Stimulated activated CD4-positive, alpha-beta T cell treated with anti-CD3 and anti-CD28 coated beads, Interleukin-12 subunit alpha, Interleukin-12 subunit beta, amount 100 ng/mL, for 4 hours (primary cell): ENCODE results near the gene CAMSAP2.

Experiments used
- DNase-seq: peaks from one replicate; pipeline ENCODE4 v3.0.0-alpha.2; 2020

Gene CAMSAP2

DNA sequence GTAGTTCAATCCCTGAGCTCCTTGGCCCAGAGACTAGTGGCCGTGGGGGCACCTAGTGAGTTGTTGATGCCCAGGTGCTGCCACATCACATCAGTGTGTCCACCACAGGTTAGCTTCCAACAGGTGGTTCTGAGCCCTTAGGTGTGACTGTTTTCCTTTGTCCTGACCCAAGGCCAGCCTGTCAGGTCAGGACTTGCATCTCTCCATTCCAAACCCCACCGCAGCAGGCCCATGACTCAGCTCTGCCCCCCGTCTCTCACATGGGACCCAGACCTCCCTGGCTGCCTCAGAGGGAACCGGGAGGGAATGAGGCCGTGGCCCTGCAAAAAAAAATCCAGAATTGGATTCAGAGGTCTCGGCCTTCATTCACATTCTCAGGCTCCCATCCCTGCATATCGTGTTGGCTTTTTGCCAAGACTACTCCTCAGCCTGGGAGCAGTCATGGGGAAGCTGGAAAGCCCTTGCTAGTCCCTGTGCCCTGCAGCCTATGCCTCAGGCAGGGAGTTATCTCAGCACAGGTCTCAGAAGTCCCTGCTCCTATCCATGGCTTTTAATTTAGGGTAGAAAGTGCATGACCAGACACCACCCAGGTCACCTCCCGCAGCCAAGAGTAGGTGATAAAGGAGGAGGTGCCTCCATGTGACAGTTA, 163.2 kb downstream of the CAMSAP2 start:
- DNase-seq, result no peak

DNA sequence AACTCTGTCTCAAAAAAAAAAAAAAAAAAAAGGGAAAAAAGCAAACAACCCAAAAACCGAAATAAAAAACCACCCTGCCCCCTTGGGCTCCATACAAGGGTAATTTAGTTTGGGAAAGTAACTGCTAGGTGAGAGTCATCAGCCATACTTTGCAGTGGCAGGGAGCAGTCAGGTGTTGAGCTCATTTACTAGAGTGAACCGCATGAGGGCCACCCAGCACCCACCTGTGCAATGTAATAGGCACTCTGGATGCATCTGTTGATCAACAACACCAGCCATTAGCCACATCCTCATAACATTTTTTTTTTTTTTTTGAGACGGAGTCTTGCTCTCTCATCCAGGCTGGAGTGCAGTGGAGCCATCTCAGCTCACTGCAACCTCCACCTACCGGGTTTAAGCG, 165.1 kb downstream of the CAMSAP2 start:
- DNase-seq, result no peak

DNA sequence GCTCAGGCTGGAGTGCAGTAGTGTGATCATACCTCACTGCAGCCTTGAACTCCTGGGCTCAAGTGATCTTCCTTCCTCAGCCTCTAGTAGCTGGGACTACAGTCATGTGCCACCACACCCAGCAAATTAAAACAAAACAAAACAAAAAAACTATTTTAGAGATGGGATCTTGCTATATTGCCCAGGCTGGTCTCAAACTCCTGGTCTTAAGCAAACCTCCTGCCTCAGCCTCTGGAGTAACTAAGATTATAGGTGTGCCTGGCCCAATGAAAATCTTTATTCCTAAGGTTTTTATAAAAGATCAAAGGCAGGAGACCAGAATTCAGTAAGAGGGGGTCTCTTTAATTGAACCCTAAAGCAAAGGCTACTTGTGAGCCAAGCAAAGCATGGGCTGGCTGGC, 166.1 kb downstream of the CAMSAP2 start:
- no peak for DNase-seq

DNA sequence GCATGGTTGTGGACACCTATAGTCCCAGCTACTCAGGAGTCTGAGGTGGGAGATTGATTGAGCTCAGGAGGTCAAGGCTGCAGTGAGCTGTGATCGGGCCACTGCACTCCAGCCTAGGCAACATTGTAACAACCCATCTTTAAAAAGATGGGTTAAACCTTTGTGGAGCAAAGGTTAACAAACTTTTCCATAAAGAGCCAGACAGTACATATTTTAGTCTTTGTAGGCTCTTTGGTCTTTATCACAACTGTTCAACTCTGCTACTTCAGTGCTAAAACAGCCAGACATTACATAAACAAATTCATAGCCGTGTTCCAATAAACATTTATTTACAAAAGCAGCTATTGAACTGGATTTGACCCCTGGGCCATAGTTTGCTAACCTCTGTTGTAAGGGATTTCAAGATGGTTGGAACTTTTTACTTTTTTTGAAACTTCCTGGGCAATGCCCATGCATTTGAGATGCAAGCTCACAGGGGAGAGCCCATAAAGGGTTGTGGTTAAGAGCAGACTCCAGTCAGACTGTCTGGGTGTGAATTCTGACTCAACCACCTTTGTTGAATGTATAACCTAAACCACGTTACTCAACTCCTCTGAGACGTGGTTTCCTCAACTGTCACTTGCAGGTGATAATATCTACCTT, 166.8 kb downstream of the CAMSAP2 start:
- DNase-seq, result no peak

DNA sequence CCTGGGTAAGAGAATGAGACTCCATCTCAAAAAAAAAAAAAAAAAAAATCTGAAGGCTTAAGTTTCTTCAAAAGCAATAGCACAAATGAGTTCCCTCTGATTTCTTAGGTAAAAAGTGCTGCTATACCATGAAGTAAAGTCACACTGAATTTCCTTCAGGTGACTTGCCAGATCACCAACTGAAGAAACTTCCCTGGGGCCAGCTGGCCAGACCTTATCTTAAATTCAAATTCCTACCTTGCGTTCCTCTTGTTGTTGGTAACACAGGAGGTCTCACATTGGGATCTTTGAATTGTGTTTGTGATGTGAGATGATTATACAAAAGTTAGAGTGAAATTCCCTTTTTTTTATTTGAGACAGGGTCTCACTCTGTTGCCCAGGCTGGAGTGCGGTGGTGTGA, 167.8 kb downstream of the CAMSAP2 start:
- no peak for DNase-seq

DNA sequence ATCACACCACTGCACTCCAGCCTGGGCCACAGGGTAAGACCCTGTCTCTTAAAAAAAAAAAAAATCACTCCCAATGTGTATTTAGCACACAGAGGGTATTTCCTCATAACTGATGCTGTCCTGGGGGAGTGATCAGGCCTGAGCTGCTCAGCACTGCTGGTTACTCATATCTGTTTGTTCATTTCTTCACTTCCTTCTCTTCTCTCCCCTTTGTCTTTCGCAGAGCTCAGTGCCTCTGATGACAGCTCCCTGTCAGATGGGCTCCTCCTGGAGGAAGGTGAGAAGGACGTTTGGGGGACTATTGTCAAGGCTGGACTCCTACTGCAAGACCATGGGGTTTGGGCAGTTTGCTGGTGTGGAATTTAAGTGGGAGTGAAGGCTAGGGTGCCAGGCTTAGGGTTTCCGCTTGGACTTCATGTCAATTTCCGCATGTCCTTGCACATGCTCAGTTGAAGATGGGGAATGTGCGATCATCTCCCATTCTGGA, 169.0 kb downstream of the CAMSAP2 start:
- no peak for DNase-seq

DNA sequence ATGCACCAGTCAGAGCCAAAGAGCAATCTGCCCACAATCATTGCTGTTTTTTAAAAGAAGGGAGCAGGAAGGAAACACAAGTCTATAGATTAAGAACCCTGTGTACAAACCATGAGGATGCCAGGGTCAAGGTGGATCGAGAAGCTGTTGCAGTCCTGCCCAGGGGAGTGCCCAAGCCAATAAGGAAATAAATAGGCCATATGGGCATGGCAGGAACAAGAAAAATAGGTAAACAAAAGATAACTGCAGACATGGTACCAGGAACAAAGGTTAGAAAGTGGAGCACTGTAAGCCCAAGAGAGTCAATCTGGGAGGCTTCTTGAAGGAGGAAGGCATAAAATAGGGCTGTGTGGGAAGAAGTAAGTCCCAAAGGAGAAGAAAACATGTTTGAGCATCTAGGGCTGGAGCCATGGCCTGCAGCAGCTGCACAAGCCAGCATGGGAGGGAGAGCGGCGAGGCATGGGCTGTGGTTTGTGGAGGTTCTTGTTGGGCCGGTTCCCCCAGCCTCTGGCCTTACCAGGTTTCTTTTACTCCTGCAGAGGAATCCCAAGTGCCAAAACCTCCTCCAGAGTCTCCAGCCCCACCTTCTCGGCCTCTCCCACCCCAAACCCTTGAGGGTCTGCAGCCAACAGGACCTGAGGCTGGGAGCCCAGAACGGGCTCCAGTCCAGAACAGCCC, 169.6 kb downstream of the CAMSAP2 start:
- no peak for DNase-seq

DNA sequence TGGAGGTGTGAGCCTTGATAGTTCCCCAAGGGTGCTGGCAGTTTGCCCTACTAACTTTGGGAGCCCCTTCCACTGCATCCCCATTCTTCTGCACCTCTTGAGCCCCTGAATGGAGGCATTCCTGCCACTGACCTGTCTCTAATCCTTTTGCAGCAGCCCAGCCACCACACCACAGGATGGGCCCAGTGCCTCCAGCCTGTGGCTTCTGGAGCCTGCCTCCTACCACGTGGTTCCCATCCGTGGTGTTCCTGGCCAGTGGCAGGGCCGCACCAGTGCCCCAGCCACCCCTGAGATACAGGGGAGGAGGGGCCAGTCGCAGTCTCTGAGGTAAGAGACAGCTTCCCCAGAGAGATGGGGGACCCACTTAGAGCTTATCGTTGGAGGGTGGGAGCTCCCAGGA, 170.4 kb downstream of the CAMSAP2 start:
- DNase-seq, result no peak

DNA sequence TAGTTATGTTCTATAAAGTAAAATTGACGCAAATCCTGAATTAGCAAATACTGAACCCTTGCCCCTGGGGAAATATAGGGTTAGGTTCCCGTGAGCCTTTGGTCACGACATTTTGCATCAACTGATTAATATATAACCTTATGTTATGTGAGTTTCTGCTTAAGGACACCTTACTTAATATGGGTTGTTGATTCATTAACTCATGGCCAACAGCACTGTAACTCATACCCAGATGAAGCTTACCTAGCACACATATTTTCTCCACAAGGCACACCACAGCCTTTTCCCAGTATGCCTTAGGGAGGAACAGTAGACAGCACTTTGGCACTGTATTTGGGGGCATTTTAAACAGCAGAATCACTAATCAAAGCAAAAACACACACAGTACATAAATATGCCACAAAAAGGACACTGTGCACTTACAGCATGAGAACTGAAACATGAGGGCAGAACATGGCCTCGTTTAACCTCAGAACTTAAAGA, 171.1 kb downstream of the CAMSAP2 start:
- DNase-seq, result no peak
